NCI-H1930 (cell line): ENCODE data around the gene CCL28.
"Not testable (repeated sequence)": the region's sequence is repeated elsewhere in the genome, so short reads cannot be mapped to it uniquely, and the experiment has no call there.

Experiments used
- DNase-seq, 2 experiments: peaks; one replicate each; lab custom pipeline; 2025; lab: John Stamatoyannopoulos, UW

CCL28 gene

GRCh38 chr5:43410414-43410813 lies 1.8 kb downstream of the CCL28 start:
- no peak for DNase-seq

- DNase-seq: no peak
Observed at GRCh38 chr5:43409809-43410271, 2.4 kb downstream of the CCL28 start.

- DNase-seq: not testable (repeated sequence)
Observed at GRCh38 chr5:43402524-43403066, 9.6 kb downstream of the CCL28 start.

GRCh38 chr5:43401827-43402226 lies 10.4 kb downstream of the CCL28 start:
- peak in 1 of 2 experiments; percentile 18 for DNase-seq

- no peak for DNase-seq
Observed at GRCh38 chr5:43400082-43400481, 12.1 kb downstream of the CCL28 start.

- no peak for DNase-seq
Observed at GRCh38 chr5:43396762-43397304, 15.4 kb downstream of the CCL28 start.

GRCh38 chr5:43390471-43390870 lies 21.7 kb downstream of the CCL28 start:
- DNase-seq: no peak

GRCh38 chr5:43389679-43390329 lies 22.4 kb downstream of the CCL28 start:
- peak; percentile 48 to 79 for DNase-seq

- DNase-seq: no peak
Observed at GRCh38 chr5:43386960-43387362, 25.2 kb downstream of the CCL28 start.

- DNase-seq: no peak
Observed at GRCh38 chr5:43376496-43377140, 35.6 kb downstream of the CCL28 start.

- no peak for DNase-seq
Observed at GRCh38 chr5:43371821-43372220, 40.4 kb downstream of the CCL28 start.

- no peak for DNase-seq
Observed at GRCh38 chr5:43370352-43370751, 41.8 kb downstream of the CCL28 start.

GRCh38 chr5:43369651-43370050 lies 42.5 kb downstream of the CCL28 start:
- DNase-seq: no peak

GRCh38 chr5:43367909-43368669 lies 44.1 kb downstream of the CCL28 start:
- DNase-seq: no peak

GRCh38 chr5:43367453-43367852 lies 44.7 kb downstream of the CCL28 start:
- no peak for DNase-seq

GRCh38 chr5:43366680-43367246 lies 45.4 kb downstream of the CCL28 start:
- DNase-seq: not testable (repeated sequence)

- not testable (repeated sequence) for DNase-seq
Observed at GRCh38 chr5:43365155-43365554, 47.0 kb downstream of the CCL28 start.

GRCh38 chr5:43363445-43364152 lies 48.6 kb downstream of the CCL28 start:
- DNase-seq: no peak

GRCh38 chr5:43362725-43363435 lies 49.3 kb downstream of the CCL28 start:
- DNase-seq: no peak

GRCh38 chr5:43358726-43359125 lies 53.5 kb downstream of the CCL28 start:
- DNase-seq: no peak

GRCh38 chr5:43358301-43358700 lies 53.9 kb downstream of the CCL28 start:
- no peak for DNase-seq
